ENCODE measurements around the gene RAD1. TPM values are rescaled to one million over a fixed set of nuclear protein-coding genes. Genes with fewer than 3 reads are reported as not detected.

RAD1 gene, protein sequence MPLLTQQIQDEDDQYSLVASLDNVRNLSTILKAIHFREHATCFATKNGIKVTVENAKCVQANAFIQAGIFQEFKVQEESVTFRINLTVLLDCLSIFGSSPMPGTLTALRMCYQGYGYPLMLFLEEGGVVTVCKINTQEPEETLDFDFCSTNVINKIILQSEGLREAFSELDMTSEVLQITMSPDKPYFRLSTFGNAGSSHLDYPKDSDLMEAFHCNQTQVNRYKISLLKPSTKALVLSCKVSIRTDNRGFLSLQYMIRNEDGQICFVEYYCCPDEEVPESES
- 2.0 TPM for total RNA-seq

DNA sequence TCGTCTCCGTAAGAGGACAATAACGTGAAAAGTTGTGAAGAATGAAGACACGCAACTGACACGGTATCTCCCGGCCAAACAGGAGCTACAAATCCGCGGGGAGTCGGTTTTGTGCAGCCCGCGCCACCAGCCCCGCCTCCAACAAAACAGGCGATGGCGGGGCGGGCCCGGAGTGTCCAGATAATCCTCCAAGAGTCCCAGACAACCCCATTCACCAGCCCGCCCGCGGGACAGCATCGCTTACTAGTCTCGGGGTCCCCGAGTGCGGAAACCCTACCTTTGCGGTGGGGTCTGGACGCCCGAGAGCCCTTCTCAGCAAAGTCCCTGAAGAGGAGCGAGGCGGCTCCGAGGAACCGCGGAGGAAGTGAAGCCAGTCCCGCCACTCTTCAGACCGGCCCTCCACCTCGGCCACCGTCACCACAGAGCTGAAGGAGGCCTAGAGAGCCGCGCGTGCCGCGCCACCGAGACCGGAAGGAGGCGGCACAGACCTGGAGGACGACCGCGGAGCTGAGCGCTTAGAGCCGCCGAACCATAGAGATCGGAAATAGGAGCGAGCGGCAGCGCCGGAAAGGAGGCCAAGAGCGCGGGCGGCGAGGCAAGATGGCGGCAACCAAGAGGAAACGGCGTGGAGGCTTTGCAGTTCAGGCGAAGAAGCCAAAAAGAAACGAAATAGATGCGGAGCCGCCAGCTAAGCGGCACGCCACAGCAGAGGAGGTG lies at the start of gene RAD1, which contains the start of gene BRIX1:
TSS of gene RAD1 (minus strand) at position 366 of the 717 bp plus-strand sequence. CDS start 612 bp downstream, outside the sequence.
TSS of gene BRIX1 (plus strand) at position 573 of the 717 bp plus-strand sequence. CDS start at position 601, 28 bp downstream.
- Histone ChIP-seq H3K9me3 (no peaks in the 10 kb centered on the region), H3K36me3 (peaks cover 3 to 19% of the 10 kb centered on the region in 2 donors), H3K4me1 (peaks cover 0 to 18% of the 10 kb centered on the region in 2 donors), H3K4me3 (peak within 1 kb of the TSS; percentile 89 to 93), H3K27me3 (no peaks in the 10 kb centered on the region), H3K27ac (peak within 1 kb of the TSS; percentile 85 to 87)
- intact Hi-C loops (cut with DNase I) = loop anchor here (1.0 to 5.0 kb wide), 2 partner anchors 14 to 258 kb away; partner anchors contain the start of genes DNAJC21 and RAI14
- DNase-seq (ENCODE audit: low spot score in 2 of 2) = peak; percentile 88 to 98
- TF ChIP-seq, protein P1, sequence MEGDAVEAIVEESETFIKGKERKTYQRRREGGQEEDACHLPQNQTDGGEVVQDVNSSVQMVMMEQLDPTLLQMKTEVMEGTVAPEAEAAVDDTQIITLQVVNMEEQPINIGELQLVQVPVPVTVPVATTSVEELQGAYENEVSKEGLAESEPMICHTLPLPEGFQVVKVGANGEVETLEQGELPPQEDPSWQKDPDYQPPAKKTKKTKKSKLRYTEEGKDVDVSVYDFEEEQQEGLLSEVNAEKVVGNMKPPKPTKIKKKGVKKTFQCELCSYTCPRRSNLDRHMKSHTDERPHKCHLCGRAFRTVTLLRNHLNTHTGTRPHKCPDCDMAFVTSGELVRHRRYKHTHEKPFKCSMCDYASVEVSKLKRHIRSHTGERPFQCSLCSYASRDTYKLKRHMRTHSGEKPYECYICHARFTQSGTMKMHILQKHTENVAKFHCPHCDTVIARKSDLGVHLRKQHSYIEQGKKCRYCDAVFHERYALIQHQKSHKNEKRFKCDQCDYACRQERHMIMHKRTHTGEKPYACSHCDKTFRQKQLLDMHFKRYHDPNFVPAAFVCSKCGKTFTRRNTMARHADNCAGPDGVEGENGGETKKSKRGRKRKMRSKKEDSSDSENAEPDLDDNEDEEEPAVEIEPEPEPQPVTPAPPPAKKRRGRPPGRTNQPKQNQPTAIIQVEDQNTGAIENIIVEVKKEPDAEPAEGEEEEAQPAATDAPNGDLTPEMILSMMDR (IDR thresholded peaks at IDR 0.05) = peak in 1 of 3 experiments; percentile 22

DNA sequence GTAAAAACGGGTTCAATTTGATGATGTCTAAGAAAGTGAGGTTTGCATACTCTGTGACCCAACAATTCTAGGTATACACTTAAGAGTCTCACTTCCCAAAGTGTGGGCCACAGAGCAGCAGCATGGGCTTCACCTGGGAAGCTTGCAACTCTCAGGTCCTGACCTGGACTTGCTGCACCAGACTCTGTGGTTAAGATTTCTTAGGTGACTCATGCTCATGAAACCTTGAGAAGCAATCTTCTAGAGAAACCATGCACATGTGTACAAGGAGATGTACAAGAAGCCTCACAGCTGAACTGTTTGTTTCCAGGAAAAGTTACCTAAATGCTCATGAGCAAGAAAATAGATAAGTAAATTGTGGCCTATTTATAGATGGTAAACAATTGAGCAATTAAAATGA lies 44.0 kb upstream of the RAD1 start:
- TF ChIP-seq, protein P1 (IDR thresholded peaks at IDR 0.05) = no peak

GRCh38 chr5:34957857-34958690 lies 42.8 kb upstream of the RAD1 start:
- no peak overlapping the region for H3K27ac ChIP-seq
- peaks cover 14 to 35% of the 10 kb centered on the region in 2 donors for H3K36me3 ChIP-seq
- no peak overlapping the region for H3K4me3 ChIP-seq
- no peak for DNase-seq (ENCODE audit: low spot score in 2 of 2)
- no peaks in the 10 kb centered on the region for H3K4me1 ChIP-seq
- TF ChIP-seq, protein P1 (IDR thresholded peaks at IDR 0.05) = peak in 2 of 3 experiments; percentile 33 to 41
- intact Hi-C loops (cut with DNase I) = no loop called here
- H3K9me3 ChIP-seq = no peaks in the 10 kb centered on the region
- no peaks in the 10 kb centered on the region for H3K27me3 ChIP-seq

More for the DNA sequence above, 44.0 kb upstream of the RAD1 start:
- Histone ChIP-seq H3K27ac (no peak overlapping the region), H3K27me3 (no peaks in the 10 kb centered on the region), H3K4me3 (no peak overlapping the region), H3K9me3 (no peaks in the 10 kb centered on the region), H3K4me1 (no peaks in the 10 kb centered on the region), H3K36me3 (peaks cover 3 to 24% of the 10 kb centered on the region in 2 donors)
- intact Hi-C loops (cut with DNase I) = no loop called here
- DNase-seq (ENCODE audit: low spot score in 2 of 2) = no peak

GRCh38 chr5:34957321-34957720 lies 42.0 kb upstream of the RAD1 start:
- no peaks in the 10 kb centered on the region for H3K9me3 ChIP-seq
- H3K4me1 ChIP-seq = no peaks in the 10 kb centered on the region
- TF ChIP-seq, protein P1 (IDR thresholded peaks at IDR 0.05) = no peak
- intact Hi-C loops (cut with DNase I) = no loop called here
- H3K27ac ChIP-seq = no peak overlapping the region
- no peaks in the 10 kb centered on the region for H3K27me3 ChIP-seq
- no peak for DNase-seq (ENCODE audit: low spot score in 2 of 2)
- no peak overlapping the region for H3K4me3 ChIP-seq
- peaks cover 20 to 42% of the 10 kb centered on the region in 2 donors for H3K36me3 ChIP-seq

DNA sequence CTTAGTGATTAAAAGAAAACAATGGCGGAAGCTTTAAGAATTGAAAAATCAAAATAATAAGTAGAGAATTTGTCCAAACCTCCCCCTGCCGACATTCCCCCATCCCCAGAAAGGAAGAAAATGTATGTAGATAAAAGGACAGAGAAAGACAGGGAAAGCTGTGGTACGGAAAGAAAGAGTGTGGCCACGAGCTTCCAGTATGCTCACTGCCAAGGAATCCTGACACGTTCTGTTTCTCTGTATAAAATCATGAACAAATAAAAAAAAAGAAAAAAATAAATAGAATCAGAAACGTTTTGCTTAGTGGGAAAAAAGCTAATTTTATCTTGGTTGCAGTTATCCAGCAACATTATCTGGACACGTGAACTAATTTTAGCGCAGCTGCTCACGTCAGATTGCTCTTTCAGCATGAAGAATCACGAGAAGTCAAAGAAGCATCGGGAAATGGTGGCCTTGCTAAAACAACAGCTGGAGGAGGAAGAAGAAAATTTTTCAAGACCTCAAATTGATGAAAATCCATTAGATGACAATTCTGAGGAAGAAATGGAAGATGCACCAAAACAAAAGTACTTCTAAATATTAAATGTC lies 29.2 kb upstream of the RAD1 start:
- H3K9me3 ChIP-seq = no peaks in the 10 kb centered on the region
- H3K4me1 ChIP-seq = no peaks in the 10 kb centered on the region
- H3K27ac ChIP-seq = no peak overlapping the region
- TF ChIP-seq, protein P1 (IDR thresholded peaks at IDR 0.05) = no peak
- no peaks in the 10 kb centered on the region for H3K27me3 ChIP-seq
- no peak overlapping the region for H3K4me3 ChIP-seq
- DNase-seq (ENCODE audit: low spot score in 2 of 2) = no peak
- peaks cover 70 to 74% of the 10 kb centered on the region in 2 donors for H3K36me3 ChIP-seq
- intact Hi-C loops (cut with DNase I) = no loop called here
